Lower leg skin (tissue), 3 donors: ENCODE measurements around the gene OR10A4.

Experiments
- CTCF ChIP-seq, 3 donors: fragments of 450-650 bp; IDR thresholded peaks; one replicate each; pipeline ENCODE4 v1.5.1; 2016; ENCODE audit warnings: antibody characterized with exemption in 3 of 3, mild to moderate bottlenecking in 3 of 3, moderate library complexity in 2 of 3
- POLR2A ChIP-seq, 2 donors: fragments of 450-650 bp; IDR thresholded peaks; one replicate each; pipeline ENCODE4 v1.6.1; 2016 to 2017; ENCODE audit warnings: antibody characterized with exemption in 2 of 2, mild to moderate bottlenecking in 1 of 2, moderate library complexity in 1 of 2

GRCh38 chr11:6898911-6899310 lies 22.5 kb downstream of the OR10A4 start:
- TF ChIP-seq CTCF (IDR thresholded peaks at IDR 0.05) (no peak), POLR2A (IDR thresholded peaks at IDR 0.05) (no peak)
